Mammary epithelial cell (primary cell): ENCODE data around the gene ABCB8.

ENCODE experiments used
- CTCF ChIP-seq, 2 donors: IDR thresholded peaks in 1 of 2; conservative IDR thresholded peaks in 1 of 2; 2 replicates each; pipeline ENCODE4 v1.5.1; 2011 to 2012; ENCODE audit warnings: inconsistent platforms in 2 of 2, low read length in 2 of 2, mild to moderate bottlenecking in 2 of 2, control low read depth in 1 of 2, low read depth in 1 of 2; ENCODE audit not compliant: insufficient read depth in 1 of 2; ENCODE audit errors: extremely low read depth in 1 of 2
- EZH2 ChIP-seq: IDR thresholded peaks from 2 replicates; pipeline ENCODE4 v1.6.1; 2012; ENCODE audit warnings: low read length, inconsistent platforms, borderline replicate concordance

GRCh38 chr7:151045262-151045661 lies 17.0 kb downstream of the ABCB8 start:
- TF ChIP-seq CTCF (conservative IDR thresholded peaks at IDR 0.05 in 1 of 2, IDR thresholded peaks at IDR 0.05 in 1 of 2; ENCODE audit: extremely low read depth in 1 of 2, insufficient read depth in 1 of 2, low read depth in 1 of 2, low read length in 2 of 2): no peak
- TF ChIP-seq EZH2: no peak
